Neural crest cell (in vitro differentiated cells): ENCODE measurements around the gene GIPC3. TPM values are rescaled to one million over a fixed set of nuclear protein-coding genes. Genes with fewer than 3 reads are reported as not detected.

Source experiments
- DNase-seq: peaks from one replicate; pipeline ENCODE4 v3.0.0; 2021; ENCODE audit warnings: low read depth, mixed read lengths, low spot score
- H3K27ac Mint-ChIP-seq: one replicate; pipeline ENCODE4 v1.8.0; 2021; ENCODE audit warnings: mild to moderate bottlenecking, mixed read lengths; ENCODE audit not compliant: unreplicated experiment
- H3K27me3 Mint-ChIP-seq: 2 replicates; pipeline ENCODE4 v1.8.0; 2021; ENCODE audit warnings: low read depth, mild to moderate bottlenecking, mixed read lengths
- H3K36me3 Mint-ChIP-seq: 2 replicates; pipeline ENCODE4 v1.8.0; 2021; ENCODE audit warnings: low read depth, mild to moderate bottlenecking, mixed read lengths
- H3K4me1 Mint-ChIP-seq: 2 replicates; pipeline ENCODE4 v1.8.0; 2021; ENCODE audit warnings: mixed read lengths
- H3K4me3 Mint-ChIP-seq: one replicate; pipeline ENCODE4 v1.8.0; 2021; ENCODE audit warnings: mild to moderate bottlenecking, mixed read lengths
- H3K9me3 Mint-ChIP-seq: 2 replicates; pipeline ENCODE4 v1.8.0; 2021; ENCODE audit warnings: mixed read lengths
- CTCF ChIP-seq: fragments of 200-600 bp; sonication (generic); conservative IDR thresholded peaks from 2 replicates; pipeline ENCODE4 v1.5.0; 2021; ENCODE audit warnings: antibody characterized with exemption, mild to moderate bottlenecking
- total RNA-seq: library from RNA; stranded (reverse); gene quantifications from 2 replicates; pipeline ENCODE4 v1.2.1, GENCODE V29; 2021

The GIPC3 gene
- total RNA-seq, 1 donor from 2014 or later, result 0.19 TPM

- TF ChIP-seq CTCF, result no peak
- no peak for DNase-seq
- no peak overlapping the region for H3K4me3 Mint-ChIP-seq
- no peaks in the 10 kb centered on the region for H3K36me3 Mint-ChIP-seq
- no peaks in the 10 kb centered on the region for H3K27me3 Mint-ChIP-seq
- H3K27ac Mint-ChIP-seq, result no peak overlapping the region
- H3K4me1 Mint-ChIP-seq, result no peaks in the 10 kb centered on the region
- H3K9me3 Mint-ChIP-seq, result no peaks in the 10 kb centered on the region
These were observed 56.4 kb downstream of the GIPC3 start for GRCh38 chr19:3641515-3642269.

GRCh38 chr19:3642296-3642695, 57.0 kb downstream of the GIPC3 start:
- no peaks in the 10 kb centered on the region for H3K36me3 Mint-ChIP-seq
- H3K9me3 Mint-ChIP-seq, result no peaks in the 10 kb centered on the region
- H3K27ac Mint-ChIP-seq, result no peak overlapping the region
- no peak for DNase-seq
- H3K4me1 Mint-ChIP-seq, result no peaks in the 10 kb centered on the region
- no peak for TF ChIP-seq CTCF
- H3K4me3 Mint-ChIP-seq, result no peak overlapping the region
- H3K27me3 Mint-ChIP-seq, result no peaks in the 10 kb centered on the region

Other genes with a start within 250 kb of the GIPC3 start
- 4.1 and 6.0 TPM in 2 replicates for gene NFIC, start 218.9 kb upstream of the GIPC3 start, total RNA-seq
- not detected in 2 replicates for gene SMIM24, start 105.0 kb upstream of the GIPC3 start, total RNA-seq
- not detected in 2 replicates for gene SMIM44, start 102.0 kb upstream of the GIPC3 start, total RNA-seq
- gene DOHH, start 84.8 kb upstream of the GIPC3 start, total RNA-seq, result 12.0 and 12.8 TPM in 2 replicates
- 63.2 and 67.8 TPM in 2 replicates for gene FZR1, start 79.2 kb upstream of the GIPC3 start, total RNA-seq
- gene TEKTIP1, start 46.3 kb upstream of the GIPC3 start, total RNA-seq, result 1.1 and 2.0 TPM in 2 replicates
- 72.7 and 79.1 TPM in 2 replicates for gene MFSD12, start 27.9 kb upstream of the GIPC3 start, total RNA-seq
- 76.2 and 79.6 TPM in 2 replicates for gene HMG20B, start 12.5 kb upstream of the GIPC3 start, total RNA-seq
- 0.23 and 0.52 TPM in 2 replicates for gene TBXA2R, start 21.4 kb downstream of the GIPC3 start, total RNA-seq
- 33.5 and 36.3 TPM in 2 replicates for gene CACTIN, start 41.3 kb downstream of the GIPC3 start, total RNA-seq
- 39.5 and 40.1 TPM in 2 replicates for gene PIP5K1C, start 115.0 kb downstream of the GIPC3 start, total RNA-seq
- gene TJP3, start 122.9 kb downstream of the GIPC3 start, total RNA-seq, result not detected in 2 replicates
- gene APBA3, start 176.2 kb downstream of the GIPC3 start, total RNA-seq, result 22.8 and 24.5 TPM in 2 replicates
- gene MRPL54, start 177.2 kb downstream of the GIPC3 start, total RNA-seq, result 41.7 and 41.9 TPM in 2 replicates
- not detected in 2 replicates for gene RAX2, start 186.8 kb downstream of the GIPC3 start, total RNA-seq
- not detected in 2 replicates for gene MATK, start 200.9 kb downstream of the GIPC3 start, total RNA-seq